ENCODE data around the gene SCO2. TPM values are rescaled to one million over a fixed set of nuclear protein-coding genes. Genes with fewer than 3 reads are reported as not detected.

Gene SCO2
- total RNA-seq, 4 donors from 2014 or later = 1.5 to 9.4 (median 4.4) TPM

GRCh38 chr22:50477923-50478322 is 47.5 kb downstream of the SCO2 start:
- no peak overlapping the region for H3K4me3 ChIP-seq (ENCODE audit: low read depth, poor library complexity, severe bottlenecking)
- no peak for DNase-seq (ENCODE audit: low spot score in 2 of 2)
- WGBS, 2 donors = 91 to 93% methylated on average over 10 to 12 of the region's 12 CpGs
- intact Hi-C loops (cut with DNase I; ENCODE audit: low total_unique reads) = no loop called here
- TF ChIP-seq CTCF (IDR thresholded peaks at IDR 0.05) (no peak), POLR2A (IDR thresholded peaks at IDR 0.05) (no peak)

GRCh38 chr22:50476868-50477267 is 48.5 kb downstream of the SCO2 start:
- 64 to 70% methylated on average over 7 of the region's 7 CpGs for WGBS, 2 donors
- DNase-seq (ENCODE audit: low spot score in 2 of 2) = no peak
- no peak overlapping the region for H3K4me3 ChIP-seq (ENCODE audit: low read depth, poor library complexity, severe bottlenecking)
- no peak for TF ChIP-seq POLR2A (IDR thresholded peaks at IDR 0.05)
- TF ChIP-seq CTCF (IDR thresholded peaks at IDR 0.05) = no peak
- intact Hi-C loops (cut with DNase I; ENCODE audit: low total_unique reads) = no loop called here

GRCh38 chr22:50475652-50476002 is 49.8 kb downstream of the SCO2 start:
- no peak overlapping the region for H3K4me3 ChIP-seq (ENCODE audit: low read depth, poor library complexity, severe bottlenecking)
- intact Hi-C loops (cut with DNase I; ENCODE audit: low total_unique reads) = no loop called here
- no peak for DNase-seq (ENCODE audit: low spot score in 2 of 2)
- WGBS, 2 donors = 79 to 83% methylated on average over 6 of the region's 6 CpGs
- TF ChIP-seq POLR2A (IDR thresholded peaks at IDR 0.05) (no peak), CTCF (IDR thresholded peaks at IDR 0.05) (no peak)

GRCh38 chr22:50474710-50475651 is 50.4 kb downstream of the SCO2 start, which contains the start of gene SBF1:
Gene SBF1 (minus strand): TSS chr22:50475035. CDS start chr22:50474840, 195 bp downstream.
- 6 to 32% methylated on average over 4 to 25 of the region's 97 CpGs for WGBS, 2 donors
- intact Hi-C loops (cut with DNase I; ENCODE audit: low total_unique reads) = no loop called here
- TF ChIP-seq CTCF (IDR thresholded peaks at IDR 0.05) = no peak
- no peak for TF ChIP-seq POLR2A (IDR thresholded peaks at IDR 0.05)
- H3K4me3 ChIP-seq (ENCODE audit: low read depth, poor library complexity, severe bottlenecking) = peak within 1 kb of the TSS; percentile 81
- peak; percentile 88 to 98 for DNase-seq (ENCODE audit: low spot score in 2 of 2)

GRCh38 chr22:50473855-50474671 is 51.3 kb downstream of the SCO2 start:
- H3K4me3 ChIP-seq (ENCODE audit: low read depth, poor library complexity, severe bottlenecking) = peak overlapping the region; percentile 81
- 2 to 5% methylated on average over 40 to 51 of the region's 62 CpGs for WGBS, 2 donors
- intact Hi-C loops (cut with DNase I; ENCODE audit: low total_unique reads) = no loop called here
- no peak for TF ChIP-seq CTCF (IDR thresholded peaks at IDR 0.05)
- no peak for TF ChIP-seq POLR2A (IDR thresholded peaks at IDR 0.05)
- DNase-seq (ENCODE audit: low spot score in 2 of 2) = no peak

Other genes starting within 250 kb of the SCO2 start
- 100 to 1,000 TPM; 105 to 199 (median 155) TPM for gene PLXNB2, start 218.0 kb downstream of the SCO2 start, total RNA-seq
- 1 to 10 TPM in 3 of 4 donors, under 1 TPM in 1; 0.97 to 8.8 (median 6.5) TPM for gene DENND6B, start 198.6 kb downstream of the SCO2 start, total RNA-seq
- 10 to 100 TPM; 32.0 to 56.3 (median 50.9) TPM for gene PPP6R2, start 182.3 kb downstream of the SCO2 start, total RNA-seq
- gene SBF1, start 50.6 kb downstream of the SCO2 start, total RNA-seq = 100 to 1,000 TPM in 2 of 4 donors, 10 to 100 TPM in 2; 70.8 to 123 (median 87.2) TPM
- under 1 TPM in 3 of 4 donors, not detected in 1; 0.19 to 0.56 (median 0.52) TPM for gene ADM2, start 44.1 kb downstream of the SCO2 start, total RNA-seq
- gene MIOX, start 38.7 kb downstream of the SCO2 start, total RNA-seq = not detected
- gene LMF2, start 17.9 kb downstream of the SCO2 start, total RNA-seq = 10 to 100 TPM; 34.8 to 47.2 (median 38.8) TPM
- 10 to 100 TPM; 40.7 to 54.3 (median 41.5) TPM for gene NCAPH2, start 17.4 kb downstream of the SCO2 start, total RNA-seq
- 10 to 100 TPM; 23.6 to 63.3 (median 33.5) TPM for gene TYMP, start 4.4 kb upstream of the SCO2 start, total RNA-seq
- under 1 TPM in 2 of 4 donors, not detected in 2; 0.07 to 0.10 TPM for gene KLHDC7B, start 20.3 kb upstream of the SCO2 start, total RNA-seq
- gene SYCE3, start 37.3 kb upstream of the SCO2 start, total RNA-seq = not detected
- gene CPT1B, start 52.8 kb upstream of the SCO2 start, total RNA-seq = 10 to 100 TPM in 1 of 4 donors, 1 to 10 TPM in 3; 4.7 to 12.0 (median 6.8) TPM
- 10 to 100 TPM; 47.0 to 71.3 (median 66.4) TPM for gene CHKB, start 57.3 kb upstream of the SCO2 start, total RNA-seq
- gene MAPK8IP2, start 75.2 kb upstream of the SCO2 start, total RNA-seq = 1 to 10 TPM; 2.1 to 5.4 (median 3.6) TPM
- gene ARSA, start 102.6 kb upstream of the SCO2 start, total RNA-seq = 10 to 100 TPM; 23.3 to 51.8 (median 30.4) TPM
- 1 to 10 TPM; 4.0 to 8.9 (median 6.8) TPM for gene SHANK3, start 147.2 kb upstream of the SCO2 start, total RNA-seq
- gene ACR, start 212.6 kb upstream of the SCO2 start, total RNA-seq = under 1 TPM in 2 of 4 donors, not detected in 2; 0.65 to 0.97 TPM